ENCODE measurements around the gene TMEM62.

GRCh38 chr15:43218908-43219706, 85.7 kb downstream of the TMEM62 start:
- no peak for TF ChIP-seq CBX5 (IDR thresholded peaks at IDR 0.05; ENCODE audit: low read depth)
- peak in 2 of 3 experiments; percentile 1 to 20; a peak in 1 of 6 replicates for TF ChIP-seq CTCF (IDR thresholded peaks at IDR 0.05 in 2 of 3, conservative IDR thresholded peaks at IDR 0.05 in 1 of 3; ENCODE audit: control insufficient read depth in 2 of 3, extremely low read depth in 1 of 3, insufficient read depth in 1 of 3, low read depth in 3 of 3, low read length in 3 of 3)
- TF ChIP-seq NR2F1 (conservative IDR thresholded peaks at IDR 0.05), result no peak
- no peak for TF ChIP-seq TAF1 (IDR thresholded peaks at IDR 0.05; ENCODE audit: borderline replicate concordance, low read depth, low read length)
- no peak for TF ChIP-seq POLR2A (IDR thresholded peaks at IDR 0.05; ENCODE audit: low read depth, low read length)
- TF ChIP-seq REST (IDR thresholded peaks at IDR 0.05; ENCODE audit: low read depth, low read length), result no peak
- TF ChIP-seq POLR2AphosphoS5 (IDR thresholded peaks at IDR 0.05; ENCODE audit: low read length), result no peak
- TF ChIP-seq BRCA1 (IDR thresholded peaks at IDR 0.05; ENCODE audit: low read depth, low read length), result no peak
- TF ChIP-seq MAX (IDR thresholded peaks at IDR 0.05; ENCODE audit: low read depth, low read length), result no peak
- no peak for TF ChIP-seq RAD21 (IDR thresholded peaks at IDR 0.05; ENCODE audit: insufficient read depth, low read depth, low read length)

Data from GM12878 (cell line).